Hindlimb muscle (tissue), 1 donor: ENCODE data around the gene ETV6. TPM values are rescaled to one million over a fixed set of nuclear protein-coding genes. Genes with fewer than 3 reads are reported as not detected.

ENCODE experiments used
- DNase-seq: peaks from one replicate; pipeline ENCODE4 v3.0.0-alpha.2; 2013
- polyA plus RNA-seq: library from polyadenylated mRNA; unstranded; fragments of 120-200 nt; gene quantifications from one replicate; pipeline ENCODE4 v1.2.1, GENCODE V29; 2013; ENCODE audit not compliant: insufficient read length

Gene ETV6
- polyA plus RNA-seq, 1 donor, result 12.1 TPM

DNA sequence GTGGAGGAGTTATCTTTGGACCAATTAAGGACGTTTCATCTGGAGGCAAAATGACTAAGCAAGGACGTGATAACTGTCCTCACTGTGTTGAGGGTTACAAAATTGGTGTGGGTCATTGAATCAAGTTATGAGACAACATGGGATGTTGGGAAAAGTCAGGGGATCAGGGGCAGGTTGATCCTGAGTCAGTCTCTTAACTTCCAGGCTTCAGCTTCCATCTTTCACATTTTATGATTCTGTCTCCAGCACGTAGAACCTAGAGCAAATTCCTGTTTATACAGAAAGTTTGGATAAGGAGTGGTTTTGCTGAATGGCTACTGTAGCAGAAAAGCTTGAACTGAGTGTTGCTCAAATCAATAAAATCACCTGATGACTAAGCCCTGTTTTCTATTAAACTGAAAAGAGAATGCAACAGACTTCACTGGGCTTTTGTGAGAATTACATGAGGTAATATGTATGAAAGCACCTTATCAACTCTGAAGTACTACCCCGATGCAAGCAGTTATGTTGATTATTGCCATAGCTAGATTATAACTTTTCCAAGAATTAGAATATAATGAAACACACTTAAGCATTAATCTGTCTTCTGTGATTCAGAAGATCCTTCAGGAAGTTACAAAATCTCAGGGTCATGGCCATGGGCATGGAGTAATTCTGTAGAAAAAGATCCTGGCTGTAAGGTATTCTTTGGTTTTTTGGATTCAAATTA lies 184.8 kb downstream of the ETV6 start:
- no peak for DNase-seq

DNA sequence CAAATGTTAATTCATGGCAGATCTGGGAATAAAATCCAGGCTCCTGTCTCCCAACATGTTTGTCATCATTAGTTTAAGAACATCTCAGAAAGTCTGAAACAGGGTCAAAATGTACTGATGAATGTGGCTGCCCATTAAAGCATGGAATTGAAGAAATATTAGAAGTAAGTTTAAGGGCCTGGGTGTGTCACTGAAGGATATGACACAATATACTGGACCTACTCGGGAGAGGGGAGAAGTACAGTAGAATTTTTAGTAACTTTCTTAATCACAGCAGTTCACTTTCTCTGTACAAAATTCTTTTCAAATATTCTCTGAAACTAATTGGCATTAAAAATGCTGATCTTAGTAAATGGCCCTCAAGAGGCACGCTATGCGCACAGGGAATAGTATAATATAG lies 185.5 kb downstream of the ETV6 start:
- DNase-seq, result no peak

DNA sequence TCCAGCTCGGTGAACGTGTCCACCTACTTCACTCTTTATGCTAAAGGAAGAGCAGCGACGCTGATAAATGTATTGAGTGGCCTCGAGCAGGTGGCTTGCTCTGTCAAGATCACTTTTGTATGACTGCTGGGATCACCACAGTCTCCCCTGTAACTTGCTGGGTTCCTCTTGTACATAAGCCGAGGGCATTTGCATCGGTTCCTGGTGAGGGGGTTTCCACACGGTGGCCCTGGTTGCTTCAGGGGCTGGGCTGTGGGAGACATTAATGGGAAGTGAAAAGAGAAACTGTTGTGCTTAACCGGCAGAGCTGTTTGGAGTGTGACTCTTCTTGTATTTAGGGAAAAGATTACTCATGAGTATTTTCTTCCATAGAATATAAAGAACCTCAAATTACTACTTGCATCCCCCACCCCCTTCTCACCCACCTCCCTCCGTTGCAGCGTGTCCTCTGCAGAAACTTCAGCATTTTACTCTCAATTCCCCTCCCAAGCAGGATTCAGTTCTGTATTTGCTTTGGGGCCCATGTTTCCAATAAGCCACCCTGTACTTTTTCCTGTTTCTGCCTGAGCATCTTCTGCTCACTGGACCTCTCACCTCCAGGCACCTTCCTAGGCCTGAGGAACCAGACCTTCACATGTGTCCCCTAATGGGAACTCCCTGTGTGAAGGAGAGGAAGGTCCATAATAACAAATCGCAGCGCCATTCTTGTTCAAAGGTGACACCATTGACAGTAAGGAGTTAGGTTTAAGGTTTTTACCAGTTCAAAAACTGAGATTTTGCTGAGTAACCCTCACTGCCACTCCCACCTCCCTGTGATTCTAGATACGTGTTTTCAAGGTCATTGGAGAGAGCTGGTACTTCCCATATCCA lies 187.0 kb downstream of the ETV6 start:
- DNase-seq, result no peak

GRCh38 chr12:11837216-11837934 lies 187.9 kb downstream of the ETV6 start:
- DNase-seq, result no peak

- DNase-seq, result no peak
These were observed 188.9 kb downstream of the ETV6 start for GRCh38 chr12:11838403-11838802.

DNA sequence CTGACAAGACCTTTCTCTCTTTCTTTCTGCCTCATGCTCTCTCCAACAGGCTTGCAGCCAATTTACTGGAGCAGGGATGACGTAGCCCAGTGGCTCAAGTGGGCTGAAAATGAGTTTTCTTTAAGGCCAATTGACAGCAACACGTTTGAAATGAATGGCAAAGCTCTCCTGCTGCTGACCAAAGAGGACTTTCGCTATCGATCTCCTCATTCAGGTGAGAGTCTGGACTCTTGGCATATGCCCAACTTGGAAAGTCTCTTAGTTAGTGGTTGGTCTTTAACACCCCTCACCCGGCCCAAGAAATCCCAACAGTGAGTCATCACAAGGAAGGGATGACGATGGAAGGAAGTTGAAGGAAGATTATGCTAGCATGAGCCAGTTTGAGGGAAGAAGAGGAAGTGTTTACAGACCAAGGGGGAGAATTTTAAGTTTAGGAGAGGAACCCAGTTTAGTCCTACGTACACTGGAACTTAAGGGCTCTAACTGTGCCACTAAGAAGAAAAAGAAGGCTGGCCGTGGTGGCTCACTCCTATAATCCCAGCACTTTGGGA lies 189.7 kb downstream of the ETV6 start:
- DNase-seq, result no peak

- DNase-seq, result no peak
These were observed 190.9 kb downstream of the ETV6 start for GRCh38 chr12:11840366-11840765.

DNA sequence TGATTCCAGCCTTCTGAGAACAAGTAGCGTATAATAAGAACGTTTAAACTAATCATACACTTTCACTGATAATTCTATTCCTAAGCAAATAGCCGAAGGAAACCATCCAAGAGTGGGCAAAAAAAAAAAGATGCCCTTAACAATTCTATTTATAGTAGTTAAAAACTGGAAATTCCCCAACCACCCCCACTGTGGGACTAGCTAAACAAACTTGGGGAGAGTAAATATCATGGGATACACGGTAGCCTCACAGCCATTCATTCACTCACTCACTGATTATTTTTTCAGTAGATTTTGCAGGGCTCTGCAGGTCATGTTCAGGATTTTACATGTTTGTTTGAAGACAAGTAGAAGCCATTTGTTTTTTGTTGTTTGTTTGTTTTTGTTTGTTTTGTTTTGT lies 197.0 kb downstream of the ETV6 start:
- no peak for DNase-seq

DNA sequence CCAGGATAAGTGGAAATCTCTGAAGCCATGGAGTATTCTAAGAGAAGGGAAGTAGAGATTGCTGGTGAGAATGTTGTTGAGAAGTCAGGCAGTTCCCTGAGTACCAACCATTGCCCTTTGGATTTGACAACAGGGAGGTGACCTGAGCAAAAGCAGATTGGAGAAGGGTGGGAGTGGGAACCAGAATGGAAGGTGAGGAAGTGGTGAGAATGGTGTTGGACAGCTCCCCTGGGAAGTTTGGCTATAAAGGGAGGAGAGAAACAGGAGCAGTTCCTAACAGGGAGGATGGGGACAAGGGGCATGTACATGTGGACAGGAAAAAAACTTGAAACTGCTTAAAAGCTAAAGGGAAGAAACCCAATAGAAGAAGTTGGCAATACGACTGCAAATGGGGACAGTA lies 198.1 kb downstream of the ETV6 start:
- no peak for DNase-seq

DNA sequence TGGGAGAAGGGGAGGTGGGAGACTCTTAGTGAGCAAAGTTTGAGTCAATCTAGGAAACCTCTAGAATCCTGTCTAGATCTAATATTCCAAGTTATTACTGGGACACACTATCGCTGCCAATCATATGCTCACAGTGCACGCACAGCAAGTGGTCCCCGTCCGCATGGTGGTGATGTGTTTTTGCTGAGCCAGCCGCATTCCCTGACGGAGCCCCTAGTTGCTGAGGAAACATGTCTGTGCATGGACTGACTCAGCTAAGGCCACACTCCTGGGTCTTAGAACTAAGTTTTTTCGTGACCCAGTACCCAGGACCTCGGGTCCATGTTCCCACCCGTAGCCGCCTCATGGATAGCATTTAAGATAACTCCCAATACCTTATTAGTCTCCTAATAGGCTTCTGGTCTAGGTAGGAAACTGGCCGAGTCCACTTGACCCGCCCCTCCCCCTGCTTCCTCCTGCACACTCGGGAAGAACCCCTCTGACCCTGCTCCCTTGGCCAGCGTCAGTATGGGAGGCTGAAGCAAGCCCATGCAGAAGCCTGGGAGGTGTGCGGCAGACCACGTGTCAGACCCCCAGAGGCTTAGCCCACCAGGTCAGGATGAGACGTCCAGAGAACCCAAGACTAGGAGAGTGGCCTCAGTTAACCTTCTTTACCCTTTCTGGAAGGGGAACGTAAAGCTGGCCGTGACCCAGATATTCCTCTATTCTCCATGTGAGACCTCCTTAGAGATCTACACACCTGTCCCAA lies 200.5 kb downstream of the ETV6 start:
- no peak for DNase-seq

DNA sequence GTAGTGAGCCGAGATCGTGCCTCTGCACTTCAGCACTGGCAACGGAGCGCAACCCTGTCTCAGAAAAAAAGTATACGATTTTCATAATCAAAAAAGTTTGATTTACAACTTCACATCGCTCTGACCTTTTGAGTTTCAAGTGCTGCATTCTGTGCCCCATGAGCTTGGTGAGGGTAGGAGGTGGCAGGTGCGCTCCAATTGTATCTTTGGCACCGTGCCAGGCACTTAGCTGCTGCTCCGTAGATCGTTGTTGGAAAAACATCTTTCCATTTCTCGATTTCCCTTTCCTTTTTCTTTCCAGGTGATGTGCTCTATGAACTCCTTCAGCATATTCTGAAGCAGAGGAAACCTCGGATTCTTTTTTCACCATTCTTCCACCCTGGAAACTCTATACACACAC lies 203.7 kb downstream of the ETV6 start:
- no peak for DNase-seq

GRCh38 chr12:11854011-11854499 lies 204.6 kb downstream of the ETV6 start:
- no peak for DNase-seq

GRCh38 chr12:11855983-11856374 lies 206.5 kb downstream of the ETV6 start:
- no peak for DNase-seq

- no peak for DNase-seq
These were observed 207.5 kb downstream of the ETV6 start for GRCh38 chr12:11856971-11857370.

DNA sequence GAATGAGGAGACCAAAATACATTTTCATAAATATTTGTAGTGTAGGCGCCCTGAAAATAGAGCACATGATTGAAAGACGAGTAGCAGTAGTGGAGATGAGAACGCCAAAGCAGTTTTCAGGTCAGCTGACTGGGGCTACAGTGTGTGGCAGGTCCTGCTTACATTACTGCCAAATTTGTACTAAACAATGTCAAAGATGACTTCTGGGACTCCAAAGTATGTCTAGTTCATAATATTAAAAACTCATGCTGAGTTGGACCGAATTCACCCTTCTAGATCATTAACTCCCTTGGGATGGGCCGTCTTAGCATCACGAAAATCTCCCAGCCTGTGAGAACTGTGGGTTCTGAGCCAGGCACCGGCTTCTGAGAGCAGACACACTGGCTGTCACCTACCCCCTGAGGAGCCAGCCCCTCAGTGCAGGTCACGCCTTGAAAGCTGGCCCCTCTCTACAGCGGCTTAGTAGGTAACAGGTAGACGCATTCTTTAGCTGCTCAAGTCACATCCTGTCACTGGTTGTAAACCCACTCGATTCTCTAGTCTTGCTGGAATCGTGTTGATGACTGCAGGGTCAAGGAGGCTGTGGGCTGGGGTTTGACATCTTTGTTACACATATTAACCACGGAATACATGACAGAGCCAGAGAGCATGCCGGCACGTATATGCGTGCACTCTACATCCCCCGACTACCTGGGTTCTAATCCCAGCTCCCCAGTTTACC lies 210.4 kb downstream of the ETV6 start:
- DNase-seq, result no peak

DNA sequence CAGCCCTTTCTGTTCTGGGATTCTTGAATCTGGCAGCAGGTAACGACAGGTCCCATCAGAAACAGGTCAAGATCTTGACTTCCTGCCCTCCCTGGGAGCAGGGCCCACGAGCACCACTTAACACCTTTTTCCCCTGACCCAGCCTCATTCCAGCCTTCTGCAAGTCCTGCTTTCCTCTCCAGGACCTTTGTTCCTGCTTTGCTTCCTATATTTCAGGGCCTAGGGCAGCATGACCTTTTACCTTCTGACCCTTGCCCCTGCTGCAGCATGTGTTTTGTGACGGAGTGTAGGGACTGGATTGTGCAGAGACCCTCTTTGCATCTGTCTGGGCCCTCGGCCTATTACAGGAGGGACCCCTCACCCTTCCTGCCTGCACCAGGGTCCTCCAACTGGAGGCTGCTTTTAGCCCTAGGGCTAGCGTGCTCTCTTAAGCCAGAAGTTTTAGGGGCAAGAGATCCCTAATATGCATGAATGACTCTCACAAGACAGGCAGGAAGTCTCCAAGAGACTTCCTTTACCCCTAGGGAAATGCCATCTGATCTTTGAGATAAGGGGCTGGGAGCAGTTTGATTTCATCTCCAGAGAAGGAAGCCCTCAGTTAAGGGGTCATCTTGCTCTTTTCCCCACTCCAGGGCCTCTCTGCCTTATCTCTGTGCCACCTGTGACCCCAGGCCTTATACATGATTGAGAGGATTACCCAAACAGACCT lies 211.8 kb downstream of the ETV6 start:
- DNase-seq, result no peak

DNA sequence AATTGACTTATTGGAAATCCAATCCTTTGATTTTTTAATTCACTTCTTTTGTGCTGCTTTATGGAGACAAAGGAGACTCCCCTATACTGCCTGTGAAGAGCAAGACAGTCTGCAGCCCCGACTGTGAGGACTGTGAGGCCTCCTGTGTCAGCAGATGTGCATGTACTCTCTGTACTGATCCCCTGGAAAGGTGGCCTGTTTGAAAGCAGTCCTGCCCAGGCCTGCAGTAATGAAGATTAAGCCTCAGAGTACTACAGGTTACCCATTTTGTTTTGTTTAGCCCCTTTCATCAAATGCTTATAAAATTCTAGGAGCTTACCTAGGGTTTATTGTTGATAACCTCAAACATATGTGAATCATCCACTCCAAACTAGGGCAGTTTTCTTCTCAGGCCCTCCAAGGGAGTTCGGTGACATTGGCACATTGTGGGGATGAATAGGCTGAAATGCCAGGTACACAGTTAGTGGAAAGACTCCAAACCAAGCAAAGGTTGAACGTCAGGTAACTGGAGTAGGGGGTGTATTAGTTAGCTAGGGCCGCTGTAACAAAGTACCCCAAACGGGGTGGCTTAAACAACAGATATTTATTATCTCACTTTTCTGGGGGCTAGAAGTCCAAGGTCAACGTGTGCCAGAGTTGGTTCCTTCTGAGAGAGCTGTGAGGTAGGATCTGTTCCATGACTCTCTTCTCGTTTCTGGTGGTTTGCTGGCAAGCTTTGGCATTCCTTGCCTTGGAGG lies 212.6 kb downstream of the ETV6 start:
- no peak for DNase-seq

DNA sequence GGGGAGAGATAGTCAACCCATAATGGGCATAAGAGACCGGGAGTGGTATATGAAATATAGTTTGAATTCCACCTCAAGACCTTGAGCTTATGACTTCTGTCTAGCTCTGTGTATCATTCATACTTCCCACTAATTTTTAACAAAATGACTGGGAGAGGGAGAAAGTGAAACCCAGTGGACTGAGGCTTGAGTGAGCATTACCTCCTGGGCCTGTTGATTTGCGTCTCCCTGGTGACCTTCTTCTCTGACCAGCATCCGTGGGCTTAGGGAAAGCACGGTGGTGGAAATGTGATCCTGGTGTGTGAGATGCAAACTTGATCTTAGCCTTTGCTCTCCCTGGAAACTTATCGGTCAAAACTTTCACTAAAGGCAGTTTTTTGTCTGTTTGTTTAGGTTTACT lies 213.3 kb downstream of the ETV6 start:
- DNase-seq, result no peak

DNA sequence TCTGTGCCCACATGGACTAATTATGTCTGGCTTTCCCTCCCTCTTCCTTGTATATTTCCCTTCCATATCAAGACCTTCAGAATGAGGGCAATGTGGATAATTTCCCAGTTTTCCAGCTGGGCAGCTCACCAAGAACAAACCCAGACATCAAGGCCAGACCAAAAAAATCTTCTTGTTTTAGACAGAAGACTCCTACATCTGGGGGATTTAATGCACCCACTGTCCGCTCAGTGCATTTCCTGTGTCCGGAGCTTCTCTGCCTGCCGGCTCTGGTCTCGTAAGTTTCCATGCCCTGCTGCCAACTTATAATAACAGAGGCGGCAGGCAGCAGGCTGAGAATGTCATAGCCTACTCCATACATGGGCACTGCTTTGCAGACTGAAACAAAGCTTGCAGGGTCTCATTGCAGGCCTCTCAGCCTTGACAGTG lies 214.0 kb downstream of the ETV6 start:
- DNase-seq, result peak; percentile 32

- no peak for DNase-seq
These were observed 214.5 kb downstream of the ETV6 start for GRCh38 chr12:11863988-11864387.
